HTR-8/SVneo (cell line): Measurements from ENCODE around the gene DARS2.

ENCODE experiments used
- DNase-seq: peaks from one replicate; pipeline ENCODE4 v3.0.0; 2011; ENCODE audit warnings: low spot score, mixed read lengths; ENCODE audit not compliant: insufficient read length
- FAIRE-seq: peaks from 2 replicates; lab custom pipeline; 2011; peaks lifted over from hg19 to GRCh38; lab: Jason Lieb, UNC

The DARS2 gene

DNA sequence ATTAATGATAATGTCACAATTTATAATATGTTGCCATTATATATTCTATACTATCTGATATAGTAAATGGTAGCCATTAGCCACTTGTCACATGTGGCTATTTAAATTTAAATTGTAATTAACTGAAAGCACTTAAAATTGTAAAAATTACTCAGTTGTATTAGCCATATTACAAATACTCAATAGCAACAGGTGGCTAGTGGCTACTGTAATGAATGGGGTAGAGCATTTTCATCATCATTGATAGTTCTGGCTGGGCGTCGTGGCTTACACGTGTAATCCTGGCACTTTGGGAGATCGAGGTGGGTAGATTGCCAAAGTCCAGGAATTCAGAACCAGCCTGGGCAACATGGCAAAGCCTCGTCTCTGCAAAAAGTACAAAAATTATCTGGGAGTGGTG, 60.2 kb downstream of the DARS2 start:
- FAIRE-seq (peak; percentile 28), DNase-seq (no peak)

DNA sequence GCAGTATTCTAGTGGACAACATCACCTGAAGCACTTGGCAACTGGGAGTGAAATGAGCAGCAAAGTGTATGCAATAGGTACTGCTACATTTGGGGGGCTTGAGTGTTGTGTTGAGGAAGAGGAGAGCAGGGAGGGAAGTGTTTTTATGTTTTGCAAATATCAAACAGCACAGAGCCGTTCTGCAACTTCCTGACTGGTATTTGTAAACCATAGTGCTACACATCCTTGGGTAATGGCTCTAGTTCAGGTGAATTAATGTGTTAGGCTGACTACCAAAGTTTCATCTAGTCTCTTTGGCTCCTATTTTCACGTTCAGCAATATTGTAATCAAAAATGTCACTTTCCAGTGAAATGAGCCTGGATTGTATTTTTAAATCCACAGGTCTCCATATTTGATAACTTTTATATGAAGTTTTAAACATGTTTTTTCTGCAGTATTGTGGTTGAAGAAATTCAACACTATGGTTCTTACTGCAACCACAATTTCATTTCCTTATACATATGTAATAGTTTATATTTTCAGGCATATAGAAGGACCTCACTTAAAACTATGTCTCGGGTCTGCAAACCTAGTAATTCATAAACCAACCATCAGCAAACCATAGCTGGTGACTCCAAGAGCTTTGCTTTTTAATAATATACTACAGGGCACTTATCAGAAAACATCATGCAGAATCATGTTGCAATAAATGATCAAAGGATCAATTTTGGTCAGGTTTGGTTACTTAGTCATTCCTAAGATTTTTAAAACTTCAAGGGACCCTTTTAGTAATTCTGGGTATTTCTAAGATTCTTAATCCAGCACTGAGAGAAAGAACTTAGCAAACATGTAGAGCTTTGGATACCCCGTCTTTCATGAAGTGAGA, 62.5 kb downstream of the DARS2 start:
- no peak for DNase-seq
- no peak for FAIRE-seq

DNA sequence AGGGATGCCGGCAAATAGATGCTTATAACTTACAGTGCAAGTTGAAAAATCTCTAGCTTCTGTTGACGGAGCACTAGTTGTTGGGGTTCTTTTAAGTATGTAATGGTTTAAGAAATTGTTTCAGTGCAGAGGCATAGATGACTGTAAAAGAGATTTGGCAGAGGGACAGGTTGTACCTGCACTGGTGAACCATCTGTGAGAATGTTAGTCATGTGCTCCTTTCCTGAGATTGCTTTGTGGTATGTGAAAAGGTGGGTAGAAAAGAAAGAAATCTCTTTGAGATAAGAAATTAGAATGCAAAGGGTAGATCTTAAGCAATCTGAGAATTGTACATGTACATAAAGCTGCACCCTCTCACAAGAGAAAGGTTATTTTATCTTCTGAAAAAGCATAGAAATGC, 63.2 kb downstream of the DARS2 start:
- no peak for FAIRE-seq
- DNase-seq, result no peak

DNA sequence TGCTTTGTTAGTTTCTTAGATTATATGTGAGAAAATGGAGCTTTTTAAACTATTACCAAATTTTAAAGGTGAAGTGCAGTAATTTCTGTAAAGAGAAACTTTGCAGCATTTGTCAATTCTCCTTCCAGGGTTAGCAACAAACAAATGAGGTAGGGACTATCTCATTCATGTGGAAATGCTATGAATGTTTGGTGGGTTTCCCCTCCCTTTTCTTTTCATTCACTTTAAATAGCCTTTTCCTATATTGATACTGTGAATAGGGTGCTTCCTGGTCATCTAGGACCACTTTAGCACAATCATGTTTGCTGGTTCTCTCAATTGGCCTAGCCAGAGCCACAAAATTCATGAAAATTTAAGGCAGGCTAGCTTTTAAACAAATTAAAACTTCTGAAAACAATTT, 64.3 kb downstream of the DARS2 start:
- FAIRE-seq, result no peak
- DNase-seq, result no peak

DNA sequence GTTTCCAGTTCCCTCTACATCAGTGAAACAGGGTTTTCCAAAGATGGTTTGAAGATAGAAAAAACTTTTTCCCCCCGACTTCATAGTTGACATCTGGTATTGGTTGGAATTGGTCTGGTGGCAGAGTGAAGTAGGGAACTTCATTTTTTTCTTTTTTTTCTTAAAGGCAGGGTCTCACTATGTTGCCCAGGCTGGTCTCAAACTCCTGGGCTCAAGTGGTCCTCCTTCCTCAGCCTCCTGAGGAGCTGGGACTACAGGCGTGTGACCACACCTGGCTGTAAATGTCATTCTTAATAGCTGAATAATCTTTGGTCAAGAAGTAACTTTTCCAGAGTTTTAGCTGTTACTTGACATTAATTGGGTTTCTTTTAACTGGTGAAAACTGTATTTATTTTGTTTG, 65.4 kb downstream of the DARS2 start:
- FAIRE-seq (no peak), DNase-seq (no peak)

DNA sequence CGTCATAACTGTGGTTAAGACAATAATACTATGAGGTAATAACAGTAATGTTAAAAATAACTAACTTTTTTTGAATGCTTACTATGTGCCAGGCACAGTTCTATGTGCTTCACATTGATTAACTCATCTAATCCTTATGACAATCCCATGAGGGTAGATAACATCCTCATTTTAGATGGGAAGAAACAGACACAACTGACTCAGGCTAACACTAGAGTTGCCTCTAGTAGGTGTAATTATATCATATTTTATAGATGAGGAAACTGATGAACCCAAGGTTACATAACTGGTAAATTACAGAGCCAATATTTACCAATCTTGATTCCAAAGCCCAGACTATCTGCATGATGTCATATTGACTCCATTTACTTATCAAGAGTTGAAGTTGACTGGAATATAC, 69.1 kb downstream of the DARS2 start:
- FAIRE-seq (no peak), DNase-seq (no peak)

DNA sequence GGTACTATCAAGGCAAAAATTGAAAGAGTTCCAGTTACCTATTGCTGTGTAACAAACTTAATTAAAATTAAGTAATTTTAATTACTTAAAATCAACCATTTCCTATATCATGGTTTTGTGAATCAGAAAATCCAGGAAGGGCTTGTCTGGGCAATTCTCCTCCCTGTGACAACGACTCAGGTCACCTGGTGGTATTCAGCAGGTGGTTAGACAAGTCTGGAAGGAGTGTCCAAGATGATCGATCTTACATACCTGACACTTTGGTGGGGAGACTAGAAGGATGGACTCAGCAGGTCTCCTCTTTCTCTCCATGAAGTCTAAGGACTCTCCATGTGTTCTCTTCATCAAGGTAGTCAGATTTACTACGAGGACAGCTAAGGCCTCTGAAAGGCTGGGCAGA, 69.7 kb downstream of the DARS2 start:
- FAIRE-seq (no peak), DNase-seq (no peak)

DNA sequence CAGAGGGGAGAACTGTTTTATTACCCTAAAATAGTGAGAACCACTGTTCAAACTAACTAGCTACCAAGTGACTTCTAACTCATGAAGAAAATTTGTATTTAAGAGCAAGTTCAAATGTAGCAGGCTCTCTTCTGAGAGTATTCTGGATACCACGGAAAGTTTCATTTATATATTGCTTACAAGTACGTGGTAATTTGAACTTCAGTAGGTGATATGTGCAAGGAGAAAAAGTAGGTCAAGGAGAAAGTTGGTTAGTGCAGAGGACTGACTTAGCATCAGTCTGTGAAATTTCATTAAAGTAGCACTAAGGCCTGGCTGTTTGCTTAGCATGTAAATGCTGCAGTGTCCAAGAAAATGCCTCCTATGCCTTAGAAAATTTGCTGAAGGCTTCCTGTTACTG, 76.0 kb downstream of the DARS2 start:
- FAIRE-seq, result no peak

DNA sequence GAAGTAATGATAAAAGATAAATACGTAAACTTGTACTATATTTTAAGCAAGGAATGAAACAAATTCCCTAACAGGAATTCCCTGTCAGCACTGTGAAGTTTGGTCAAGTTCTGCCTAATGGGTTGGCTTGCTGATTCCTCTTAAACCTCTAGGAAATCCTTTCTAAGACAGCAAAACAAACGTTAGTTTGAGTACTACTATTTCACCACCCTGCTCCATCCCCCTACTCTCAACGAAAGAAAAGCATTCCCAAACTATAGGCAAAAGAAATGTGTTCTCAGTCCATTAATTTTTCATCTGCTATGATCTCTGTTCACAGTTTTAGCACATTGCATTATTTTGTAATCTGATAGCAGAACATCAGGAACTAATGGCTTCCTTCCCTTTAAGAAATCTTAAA, 76.5 kb downstream of the DARS2 start:
- DNase-seq (no peak), FAIRE-seq (no peak)

More for the DNA sequence above, 76.0 kb downstream of the DARS2 start:
- no peak for DNase-seq

DNA sequence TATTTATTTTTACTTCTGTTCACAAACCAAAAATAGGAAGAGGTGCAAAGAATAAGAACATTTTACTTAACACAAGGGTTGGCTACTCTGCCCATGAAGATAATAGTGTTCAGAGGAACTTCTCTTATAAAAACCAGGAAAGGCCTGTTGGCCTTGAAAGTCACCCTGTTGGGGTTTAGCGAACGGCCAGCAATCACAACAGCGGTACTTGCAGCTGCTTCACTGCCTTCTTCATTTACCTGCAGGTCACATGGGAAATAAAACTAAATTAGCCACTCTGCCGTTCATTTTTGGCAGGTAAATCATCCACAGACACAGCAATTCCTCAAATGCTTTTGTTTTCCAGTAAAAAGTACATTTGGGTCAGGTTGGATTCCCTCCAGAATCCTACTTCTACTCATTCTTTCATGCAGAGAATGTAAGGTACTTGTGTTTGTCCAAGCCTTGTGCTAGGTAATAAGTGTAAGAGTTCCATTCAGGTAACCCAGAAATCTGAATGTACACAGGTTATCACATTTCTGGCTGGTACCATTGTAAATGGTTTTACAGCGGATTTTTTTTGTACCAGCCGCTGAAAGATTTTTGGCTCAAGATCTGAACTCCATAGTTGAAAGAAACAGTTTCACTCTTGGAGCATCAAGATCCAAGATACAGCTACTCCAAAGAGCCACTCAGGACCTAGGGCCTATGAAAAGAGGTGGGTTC, 79.5 kb downstream of the DARS2 start:
- FAIRE-seq, result no peak
- no peak for DNase-seq
